Mucosa of stomach (tissue), 1 donor: ENCODE data around the gene FCN2.

ENCODE experiments used
- H3K27me3 ChIP-seq: one replicate; pipeline ENCODE4 v1.7.0; 2013; ENCODE audit warnings: mild to moderate bottlenecking, low read length; ENCODE audit not compliant: control insufficient read depth, insufficient read depth
- H3K36me3 ChIP-seq: one replicate; pipeline ENCODE4 v1.7.0; 2013; ENCODE audit warnings: low read length; ENCODE audit not compliant: control insufficient read depth, insufficient read depth
- H3K4me1 ChIP-seq: one replicate; pipeline ENCODE4 v1.7.0; 2013; ENCODE audit warnings: mild to moderate bottlenecking, low read length; ENCODE audit not compliant: control insufficient read depth, insufficient read depth
- H3K4me3 ChIP-seq: one replicate; pipeline ENCODE4 v1.7.0; 2013; ENCODE audit warnings: low read length
- H3K9ac ChIP-seq: one replicate; pipeline ENCODE4 v1.7.0; 2013; ENCODE audit warnings: mild to moderate bottlenecking, low read length, moderate library complexity
- H3K9me3 ChIP-seq: one replicate; pipeline ENCODE4 v1.7.0; 2013; ENCODE audit warnings: mild to moderate bottlenecking, low read length, moderate library complexity; ENCODE audit not compliant: control insufficient read depth
- donor health status: Pancreatic carcinoma.

FCN2 gene

DNA sequence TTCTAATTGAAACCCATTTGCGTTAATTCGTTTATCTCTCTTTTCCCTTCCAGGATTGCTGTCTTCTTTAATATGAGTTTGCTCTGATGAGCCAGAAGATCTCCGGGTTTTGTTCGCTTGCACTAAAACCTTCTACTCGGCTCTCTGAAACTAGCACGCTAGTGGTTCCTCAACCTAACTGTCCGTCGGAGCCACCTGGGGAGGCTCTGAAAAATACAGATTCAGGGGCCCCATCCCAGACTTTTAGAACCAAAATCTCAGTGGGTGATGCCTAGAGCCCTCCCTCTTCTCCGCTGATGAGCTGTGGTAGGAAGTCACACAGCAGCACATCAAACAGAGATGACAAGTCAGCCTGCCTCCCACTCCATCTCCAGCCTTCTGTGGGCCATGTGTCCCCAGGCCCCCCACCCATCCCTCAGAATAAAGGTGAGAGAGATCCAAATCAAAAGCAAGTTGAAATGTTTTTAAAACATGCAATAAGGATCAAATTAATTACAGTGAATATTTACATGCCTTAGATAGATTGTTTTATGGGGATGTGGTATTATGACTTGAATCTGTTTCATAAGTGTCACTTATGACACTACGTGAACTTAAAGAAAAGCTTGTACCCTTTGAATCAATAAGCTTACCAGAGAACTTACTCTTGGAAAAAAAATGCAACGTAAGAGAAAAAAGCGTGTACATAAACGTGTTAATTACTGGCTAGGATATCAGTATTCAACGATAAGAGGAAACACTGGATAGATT lies 16.4 kb downstream of the FCN2 start:
- no peak overlapping the region for H3K4me3 ChIP-seq
- no peak overlapping the region for H3K9ac ChIP-seq
- H3K36me3 ChIP-seq: no peaks in the 10 kb centered on the region
- H3K9me3 ChIP-seq: no peaks in the 10 kb centered on the region
- peaks cover 4% of the 10 kb centered on the region for H3K27me3 ChIP-seq
- no peaks in the 10 kb centered on the region for H3K4me1 ChIP-seq

DNA sequence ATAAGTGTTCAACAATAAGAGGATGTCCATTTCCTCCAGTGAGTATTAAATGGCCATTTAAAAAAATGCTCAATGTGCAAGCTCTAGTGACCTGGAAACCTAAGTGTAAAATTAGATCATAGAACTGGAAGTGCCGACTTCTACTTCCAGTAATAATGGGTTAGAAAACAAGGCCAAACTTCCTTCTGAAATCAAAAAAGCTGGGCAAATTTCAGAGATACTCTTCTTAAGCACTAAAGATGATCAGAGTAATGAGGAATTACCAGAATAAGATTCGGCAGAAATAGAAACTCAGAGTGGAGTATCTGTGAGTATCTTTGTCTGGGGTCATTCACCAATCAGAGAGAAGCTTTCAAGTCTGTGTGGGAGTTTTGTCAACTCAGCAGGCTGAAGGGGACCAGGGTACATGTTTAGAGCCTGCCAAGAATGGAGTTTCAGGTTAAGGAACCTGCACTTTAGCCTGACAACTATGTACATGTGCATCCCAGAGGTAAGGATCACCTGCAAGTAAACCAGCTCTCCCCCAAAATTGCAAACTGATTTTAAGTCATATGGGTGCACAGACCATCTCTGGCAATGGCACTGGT lies 17.1 kb downstream of the FCN2 start:
- no peak overlapping the region for H3K9ac ChIP-seq

DNA sequence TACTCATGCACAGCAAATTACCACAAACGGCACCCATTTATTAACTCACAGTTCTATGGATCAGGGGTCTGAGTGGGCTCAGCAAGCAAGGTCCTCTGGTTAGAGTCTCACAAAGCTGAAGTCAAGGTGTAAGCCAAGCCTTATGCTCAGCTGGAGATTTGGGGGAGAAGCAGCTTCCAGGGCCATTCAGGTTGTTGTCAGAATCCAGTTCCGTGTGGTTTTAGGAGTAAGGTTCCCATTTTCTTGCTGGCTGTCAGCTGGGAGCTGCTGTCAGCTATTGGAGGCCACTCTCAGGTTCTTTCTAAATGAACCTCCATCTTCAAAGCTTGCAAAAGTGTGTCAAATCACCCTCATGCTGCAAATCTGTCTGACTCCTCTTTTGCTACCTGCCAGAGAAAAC lies 17.7 kb downstream of the FCN2 start:
- Histone ChIP-seq H3K9me3 (no peaks in the 10 kb centered on the region), H3K27me3 (no peaks in the 10 kb centered on the region), H3K9ac (no peak overlapping the region), H3K36me3 (no peaks in the 10 kb centered on the region), H3K4me1 (no peaks in the 10 kb centered on the region), H3K4me3 (no peak overlapping the region)

More for the DNA sequence above, 17.1 kb downstream of the FCN2 start:
- Histone ChIP-seq H3K9me3 (no peaks in the 10 kb centered on the region), H3K4me1 (no peaks in the 10 kb centered on the region), H3K4me3 (no peak overlapping the region), H3K27me3 (no peaks in the 10 kb centered on the region), H3K36me3 (no peaks in the 10 kb centered on the region)

GRCh38 chr9:134899168-134899567 lies 18.6 kb downstream of the FCN2 start:
- Histone ChIP-seq H3K4me1 (no peaks in the 10 kb centered on the region), H3K27me3 (peaks cover 4% of the 10 kb centered on the region), H3K4me3 (no peak overlapping the region), H3K9me3 (no peaks in the 10 kb centered on the region), H3K9ac (no peak overlapping the region), H3K36me3 (no peaks in the 10 kb centered on the region)

DNA sequence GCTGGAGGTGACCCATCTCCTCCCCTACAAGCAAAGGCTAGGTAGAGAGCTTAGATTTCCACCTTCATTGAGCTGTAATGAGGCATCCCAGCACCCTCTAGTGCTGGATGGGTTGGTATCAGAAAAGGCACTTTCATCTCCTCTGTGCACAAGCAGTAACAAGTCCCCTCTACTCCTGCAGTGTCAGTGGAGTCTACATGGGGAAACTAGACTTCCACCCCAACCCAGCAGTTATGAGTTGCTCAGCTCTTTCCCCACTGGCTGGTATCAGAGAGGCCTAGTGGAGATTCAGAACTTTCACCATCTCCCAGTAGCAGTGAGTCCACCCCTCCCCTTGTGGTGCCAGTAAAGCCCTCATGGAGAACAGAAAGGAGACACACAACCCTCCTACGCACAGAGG lies 19.2 kb downstream of the FCN2 start:
- Histone ChIP-seq H3K36me3 (no peaks in the 10 kb centered on the region), H3K4me3 (no peak overlapping the region), H3K27me3 (peaks cover 4% of the 10 kb centered on the region), H3K4me1 (no peaks in the 10 kb centered on the region), H3K9me3 (no peaks in the 10 kb centered on the region), H3K9ac (no peak overlapping the region)

GRCh38 chr9:134902936-134903335 lies 22.3 kb downstream of the FCN2 start:
- H3K27me3 ChIP-seq: peaks cover 4% of the 10 kb centered on the region
- no peaks in the 10 kb centered on the region for H3K9me3 ChIP-seq
- H3K4me1 ChIP-seq: no peaks in the 10 kb centered on the region
- no peaks in the 10 kb centered on the region for H3K36me3 ChIP-seq
- H3K4me3 ChIP-seq: no peak overlapping the region
- H3K9ac ChIP-seq: no peak overlapping the region

DNA sequence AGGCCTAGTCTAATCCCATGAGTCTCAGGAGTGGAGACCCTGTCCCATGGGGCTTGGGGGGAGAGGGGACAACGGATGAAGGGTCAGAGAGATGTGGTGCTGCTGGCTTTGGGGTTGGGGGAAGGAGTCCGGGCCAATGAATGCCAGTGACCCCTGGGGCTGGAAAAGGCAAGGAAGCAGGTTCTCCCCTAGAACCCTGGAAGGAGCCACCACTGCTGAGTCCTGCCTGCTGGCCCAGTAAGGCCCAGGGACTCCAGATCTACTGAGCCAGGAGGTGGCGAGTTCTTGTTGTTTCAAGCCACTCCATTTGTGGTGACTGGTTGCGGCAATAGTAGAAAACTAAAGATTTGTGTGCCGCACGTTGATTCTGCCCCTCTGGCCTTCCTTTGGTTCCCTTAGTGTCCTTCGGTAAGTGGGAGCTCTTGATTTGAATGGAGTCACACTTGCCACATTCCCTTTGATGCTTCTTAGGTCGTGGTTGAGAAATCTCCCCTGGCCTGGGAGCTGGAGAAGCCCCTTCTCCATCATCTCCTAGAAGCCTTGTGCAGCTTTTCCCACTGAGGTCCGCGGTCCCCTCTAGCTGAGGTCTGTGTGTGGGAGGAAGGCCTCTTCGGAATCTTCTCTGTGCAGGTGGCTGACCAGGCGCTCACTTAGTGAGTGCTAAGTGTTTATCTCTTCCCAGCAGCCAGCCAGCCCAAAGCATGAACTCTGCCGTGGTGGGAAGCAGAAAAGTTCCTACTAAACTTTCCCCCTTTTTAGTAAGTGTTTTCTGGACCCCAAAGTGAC lies 28.1 kb downstream of the FCN2 start:
- Histone ChIP-seq H3K27me3 (peaks cover 4% of the 10 kb centered on the region), H3K4me3 (no peak overlapping the region), H3K9me3 (no peaks in the 10 kb centered on the region), H3K9ac (no peak overlapping the region), H3K36me3 (no peaks in the 10 kb centered on the region), H3K4me1 (no peaks in the 10 kb centered on the region)

GRCh38 chr9:134909511-134910481 lies 29.2 kb downstream of the FCN2 start:
- Histone ChIP-seq H3K9ac (no peak overlapping the region), H3K9me3 (no peaks in the 10 kb centered on the region), H3K27me3 (peaks cover 3% of the 10 kb centered on the region), H3K4me1 (no peaks in the 10 kb centered on the region), H3K36me3 (no peaks in the 10 kb centered on the region), H3K4me3 (no peak overlapping the region)

DNA sequence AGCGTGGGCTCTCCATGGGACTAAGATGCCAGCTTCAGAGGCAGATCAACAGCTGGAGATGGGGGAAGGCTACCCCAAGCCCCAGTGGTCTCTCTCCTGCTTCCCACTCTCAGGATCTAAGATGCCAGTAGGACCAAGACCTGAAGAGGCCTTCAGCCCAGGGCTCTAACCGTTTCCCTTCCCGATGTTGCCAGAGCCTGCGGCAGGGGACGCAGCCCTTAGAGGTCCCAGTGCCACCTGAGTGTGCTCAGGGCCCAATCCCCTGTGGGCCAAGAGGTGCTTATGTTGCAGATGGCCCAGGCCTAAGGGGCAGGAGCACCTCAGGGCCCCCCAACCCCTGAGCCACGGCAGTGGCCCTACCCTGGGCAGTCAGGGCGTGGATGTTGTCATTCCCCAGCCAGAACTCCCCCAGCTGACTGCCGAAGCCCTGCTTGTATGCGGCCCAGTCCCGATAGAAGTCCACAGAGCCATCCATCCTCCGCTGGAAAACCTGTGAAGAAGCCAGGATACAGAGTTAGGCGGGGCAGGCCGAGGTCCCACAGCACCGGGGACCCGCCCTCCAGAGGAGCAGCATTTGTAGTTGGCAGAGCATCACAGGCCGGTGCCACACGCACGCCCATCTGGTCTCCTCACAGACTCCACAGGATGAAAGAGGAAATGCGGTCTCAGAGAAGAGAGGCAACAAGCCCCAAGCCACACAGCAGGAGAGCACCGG lies 31.7 kb downstream of the FCN2 start:
- Histone ChIP-seq H3K4me3 (no peak overlapping the region), H3K9ac (no peak overlapping the region), H3K4me1 (no peaks in the 10 kb centered on the region), H3K36me3 (no peaks in the 10 kb centered on the region), H3K9me3 (no peaks in the 10 kb centered on the region), H3K27me3 (peaks cover 6% of the 10 kb centered on the region)

GRCh38 chr9:134913041-134913712 lies 32.6 kb downstream of the FCN2 start:
- Histone ChIP-seq H3K36me3 (no peaks in the 10 kb centered on the region), H3K27me3 (peaks cover 8% of the 10 kb centered on the region), H3K4me3 (no peak overlapping the region), H3K9me3 (no peaks in the 10 kb centered on the region), H3K4me1 (no peaks in the 10 kb centered on the region), H3K9ac (no peak overlapping the region)
